ENCODE measurements around the gene THY1.

Gene THY1

DNA sequence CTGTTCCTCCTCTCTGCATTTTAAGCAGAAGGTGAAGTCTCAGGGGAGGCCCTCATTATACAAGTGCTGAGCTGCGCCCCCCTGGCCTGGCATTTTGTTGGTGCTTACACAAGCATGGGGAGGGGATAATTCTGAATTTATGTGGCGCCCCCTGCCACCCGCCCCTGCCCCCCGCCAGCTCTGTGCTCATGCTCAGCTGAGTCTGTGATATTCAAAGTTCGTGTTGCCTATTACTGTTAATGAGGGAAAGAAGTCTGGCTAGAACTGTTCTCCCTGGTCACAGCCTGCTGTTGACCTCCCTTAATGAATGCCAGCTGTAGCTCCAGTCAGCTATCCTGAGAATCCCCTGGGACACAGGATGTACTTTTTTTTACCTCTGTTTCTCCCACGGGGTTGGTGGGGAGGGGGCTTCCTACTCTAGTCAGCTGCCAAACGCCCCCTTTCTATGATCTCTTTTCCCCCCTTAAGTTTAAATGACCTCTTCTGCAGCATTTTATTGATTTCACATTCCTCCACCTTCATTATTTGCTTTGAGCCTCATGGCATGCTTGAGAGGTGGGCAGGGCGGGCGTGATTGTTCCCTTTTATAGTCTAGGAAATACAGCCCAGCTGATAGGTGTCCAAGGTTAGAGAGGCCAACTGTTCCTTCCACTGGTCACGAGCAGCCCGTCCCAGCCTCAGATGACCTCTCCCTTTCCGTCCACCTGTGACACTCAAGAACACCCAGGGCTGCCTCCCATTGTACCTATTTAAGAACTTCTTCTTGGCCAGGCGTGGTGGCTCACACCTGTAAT lies 53.6 kb downstream of the THY1 start:
- TF ChIP-seq CTCF (IDR thresholded peaks at IDR 0.05; ENCODE audit: insufficient read depth, low read length, missing control alignments), result no peak
- H3K4me3 ChIP-seq (ENCODE audit: low read depth, low read length), result no peak overlapping the region
- ChIA-PET CTCF (interaction anchor here (1.8 to 21.7 kb wide), 7 partner anchors 8 to 106 kb away, joined by 4 to 425 read pairs (median 141); partner anchors contain the start of genes C1QTNF5, MFRP and USP2), POLR2A (no interaction called here)
- DNase-seq (ENCODE audit: low read depth, low spot score), result no peak

- CTCF ChIA-PET, result interaction anchor here (1.3 to 21.7 kb wide), 8 partner anchors 9 to 163 kb away, joined by 4 to 425 read pairs (median 86); partner anchors contain the start of genes C1QTNF5, CBL, MFRP and USP2
- no peak for DNase-seq (ENCODE audit: low read depth, low spot score)
- H3K4me3 ChIP-seq (ENCODE audit: low read depth, low read length), result no peak overlapping the region
- POLR2A ChIA-PET, result no interaction called here
- TF ChIP-seq CTCF (IDR thresholded peaks at IDR 0.05; ENCODE audit: insufficient read depth, low read length, missing control alignments), result no peak
Observed at GRCh38 chr11:119368121-119369034, 54.6 kb downstream of the THY1 start.

- no peak for DNase-seq (ENCODE audit: low read depth, low spot score)
- no peak overlapping the region for H3K4me3 ChIP-seq (ENCODE audit: low read depth, low read length)
- no peak for TF ChIP-seq CTCF (IDR thresholded peaks at IDR 0.05; ENCODE audit: insufficient read depth, low read length, missing control alignments)
- ChIA-PET CTCF (interaction anchor here (1.3 to 21.7 kb wide), 8 partner anchors 10 to 162 kb away, joined by 4 to 425 read pairs (median 86); partner anchors contain the start of genes C1QTNF5, CBL, MFRP and USP2), POLR2A (interaction anchor here (0.6 kb wide), 1 partner anchor 8 kb away, joined by 3 read pairs; no protein-coding TSS in a partner anchor)
Observed at GRCh38 chr11:119367661-119368120, 55.3 kb downstream of the THY1 start.
